HG03469 (cell line): ENCODE measurements around the gene TEDC1.
"Not testable (repeated sequence)": the region's sequence is repeated elsewhere in the genome, so short reads cannot be mapped to it uniquely, and the experiment has no call there.

ENCODE experiments used
- ATAC-seq: cut with Tn5 transposase; IDR thresholded peaks from one replicate; pipeline ENCODE4 v1.9.1; 2021; ENCODE audit warnings: mild to moderate bottlenecking, moderate library complexity, moderate number of reproducible peaks; ENCODE audit not compliant: unreplicated experiment

Gene TEDC1

GRCh38 chr14:105536051-105536450 lies 45.0 kb downstream of the TEDC1 start:
- ATAC-seq = no peak

- ATAC-seq = no peak
Observed at GRCh38 chr14:105536691-105537579, 45.9 kb downstream of the TEDC1 start.

- no peak for ATAC-seq
Observed at GRCh38 chr14:105537580-105538474, 46.8 kb downstream of the TEDC1 start.

- ATAC-seq = no peak
Observed at GRCh38 chr14:105538481-105539049, 47.5 kb downstream of the TEDC1 start.

GRCh38 chr14:105540811-105541210 lies 49.8 kb downstream of the TEDC1 start:
- ATAC-seq = no peak

GRCh38 chr14:105541218-105541875 lies 50.3 kb downstream of the TEDC1 start:
- ATAC-seq = no peak

- not testable (repeated sequence) for ATAC-seq
Observed at GRCh38 chr14:105545676-105546075, 54.6 kb downstream of the TEDC1 start.

- ATAC-seq = not testable (repeated sequence)
Observed at GRCh38 chr14:105546410-105546809, 55.4 kb downstream of the TEDC1 start.

GRCh38 chr14:105547072-105547471 lies 56.0 kb downstream of the TEDC1 start:
- ATAC-seq = not testable (repeated sequence)

GRCh38 chr14:105547741-105548169 lies 56.7 kb downstream of the TEDC1 start:
- no peak for ATAC-seq
